ENCODE data around the gene PLEKHA1. TPM values are rescaled to one million over a fixed set of nuclear protein-coding genes. Genes with fewer than 3 reads are reported as not detected.

PLEKHA1 gene
- total and polyA plus RNA-seq, 2 donors (not counting 1 experiment from before 2014, with no cell fraction given): 9.0 to 34.0 TPM

GRCh38 chr10:122445469-122445868 is 71.0 kb downstream of the PLEKHA1 start:
- no peaks in the 10 kb centered on the region for H3K79me2 ChIP-seq (ENCODE audit: control insufficient read depth, insufficient read depth, low read length)
- Mint-ChIP-seq H3K27ac (no peak overlapping the region), H3K4me1 (no peaks in the 10 kb centered on the region), H3K9me3 (ENCODE audit: insufficient read depth) (peaks cover under 1% of the 10 kb centered on the region), H3K4me3 (no peak overlapping the region), H3K27me3 (peaks cover 34% of the 10 kb centered on the region)
- intact Hi-C loops (cut with micrococcal nuclease): no loop called here
- no peak overlapping the region for H3K4me3 ChIP-seq (ENCODE audit: control extremely low read depth in 1 of 5, extremely low read depth in 1 of 5, insufficient read depth in 1 of 5, low read depth in 2 of 5, low read length in 4 of 5)
- ChIA-PET POLR2A (no interaction called here), CTCF (no interaction called here)
- no peak overlapping the region for H2AFZ ChIP-seq (ENCODE audit: insufficient read depth, low read depth, low read length, poor library complexity, severe bottlenecking)
- no peaks in the 10 kb centered on the region for H3K36me3 ChIP-seq (replicated peaks in 1 of 2; ENCODE audit: control extremely low read depth in 1 of 2, control insufficient read depth in 1 of 2, extremely low read depth in 1 of 2, insufficient read depth in 2 of 2, low read length in 1 of 2)
- TF ChIP-seq, protein P1, sequence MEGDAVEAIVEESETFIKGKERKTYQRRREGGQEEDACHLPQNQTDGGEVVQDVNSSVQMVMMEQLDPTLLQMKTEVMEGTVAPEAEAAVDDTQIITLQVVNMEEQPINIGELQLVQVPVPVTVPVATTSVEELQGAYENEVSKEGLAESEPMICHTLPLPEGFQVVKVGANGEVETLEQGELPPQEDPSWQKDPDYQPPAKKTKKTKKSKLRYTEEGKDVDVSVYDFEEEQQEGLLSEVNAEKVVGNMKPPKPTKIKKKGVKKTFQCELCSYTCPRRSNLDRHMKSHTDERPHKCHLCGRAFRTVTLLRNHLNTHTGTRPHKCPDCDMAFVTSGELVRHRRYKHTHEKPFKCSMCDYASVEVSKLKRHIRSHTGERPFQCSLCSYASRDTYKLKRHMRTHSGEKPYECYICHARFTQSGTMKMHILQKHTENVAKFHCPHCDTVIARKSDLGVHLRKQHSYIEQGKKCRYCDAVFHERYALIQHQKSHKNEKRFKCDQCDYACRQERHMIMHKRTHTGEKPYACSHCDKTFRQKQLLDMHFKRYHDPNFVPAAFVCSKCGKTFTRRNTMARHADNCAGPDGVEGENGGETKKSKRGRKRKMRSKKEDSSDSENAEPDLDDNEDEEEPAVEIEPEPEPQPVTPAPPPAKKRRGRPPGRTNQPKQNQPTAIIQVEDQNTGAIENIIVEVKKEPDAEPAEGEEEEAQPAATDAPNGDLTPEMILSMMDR (IDR thresholded peaks at IDR 0.05): no peak
- no peak for TF ChIP-seq EZH2 (IDR thresholded peaks at IDR 0.05; ENCODE audit: borderline replicate concordance, insufficient read depth, low read depth, low read length, poor library complexity, severe bottlenecking)
- no peak for ATAC-seq (ENCODE audit: low read depth)
- no peak for DNase-seq
- no peaks in the 10 kb centered on the region for H3K4me1 ChIP-seq (ENCODE audit: control insufficient read depth in 2 of 2, insufficient read depth in 2 of 2, low read length in 2 of 2)
- peaks cover 0 to 1% (median 0%) of the 10 kb centered on the region in 3 donors for H3K9me3 ChIP-seq (ENCODE audit: control extremely low read depth in 1 of 3, control insufficient read depth in 2 of 3, insufficient read depth in 1 of 3, low read length in 2 of 3)
- H3K27me3 ChIP-seq (replicated peaks in 1 of 4; ENCODE audit: control extremely low read depth in 1 of 4, control insufficient read depth in 3 of 4, insufficient read depth in 4 of 4, low read length in 3 of 4): peaks cover 0 to 5% (median 0%) of the 10 kb centered on the region in 4 experiments
- no peak overlapping the region for H3K4me2 ChIP-seq (replicated peaks; ENCODE audit: low read depth, low read length, poor library complexity, severe bottlenecking)
- H4K20me1 ChIP-seq (ENCODE audit: control insufficient read depth, insufficient read depth, low read length, poor library complexity, severe bottlenecking): no peaks in the 10 kb centered on the region
- no peak overlapping the region for H3K9ac ChIP-seq (ENCODE audit: low read length)
- H3K27ac ChIP-seq (ENCODE audit: low read length in 2 of 2): no peak overlapping the region
- WGBS (ENCODE audit: insufficient coverage): no CpG with 5 or more reads among the region's 1 CpG

DNA sequence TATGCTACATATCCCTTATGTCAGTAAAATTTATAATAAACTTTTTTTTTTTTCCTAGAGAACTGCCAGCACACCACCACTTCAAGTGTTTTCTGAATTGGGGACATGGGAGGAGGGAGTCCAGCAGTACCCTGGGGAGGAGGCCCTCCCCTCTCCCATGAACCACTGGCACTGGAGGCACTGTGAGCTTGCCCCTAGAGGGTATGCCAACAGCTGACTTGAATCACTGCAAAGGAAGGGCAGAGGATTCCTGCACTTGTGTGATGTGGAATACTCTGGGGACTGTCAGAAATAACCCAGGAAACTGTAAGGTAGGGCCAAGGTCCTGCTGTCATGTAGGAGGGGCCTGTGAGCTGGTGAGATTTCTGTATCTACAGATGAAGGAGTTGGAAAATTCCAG is 71.4 kb downstream of the PLEKHA1 start:
- H3K9me3 Mint-ChIP-seq (ENCODE audit: insufficient read depth): no peaks in the 10 kb centered on the region
- POLR2A ChIA-PET: no interaction called here

More for the DNA sequence above, 71.4 kb downstream of the PLEKHA1 start:
- H3K9ac ChIP-seq (ENCODE audit: low read length): no peak overlapping the region
- Mint-ChIP-seq H3K27ac (no peak overlapping the region), H3K4me3 (no peak overlapping the region), H3K4me1 (no peaks in the 10 kb centered on the region), H3K27me3 (peaks cover 38% of the 10 kb centered on the region)
- intact Hi-C loops (cut with micrococcal nuclease): no loop called here
- no peak overlapping the region for H2AFZ ChIP-seq (ENCODE audit: insufficient read depth, low read depth, low read length, poor library complexity, severe bottlenecking)
- H3K36me3 ChIP-seq (replicated peaks in 1 of 2; ENCODE audit: control extremely low read depth in 1 of 2, control insufficient read depth in 1 of 2, extremely low read depth in 1 of 2, insufficient read depth in 2 of 2, low read length in 1 of 2): no peaks in the 10 kb centered on the region
- no peak for TF ChIP-seq EZH2 (IDR thresholded peaks at IDR 0.05; ENCODE audit: borderline replicate concordance, insufficient read depth, low read depth, low read length, poor library complexity, severe bottlenecking)
- H4K20me1 ChIP-seq (ENCODE audit: control insufficient read depth, insufficient read depth, low read length, poor library complexity, severe bottlenecking): no peaks in the 10 kb centered on the region
- CTCF ChIA-PET: interaction anchor here (0.7 kb wide), 1 partner anchor 11 kb away, joined by 3 read pairs; no protein-coding TSS in a partner anchor
- H3K4me2 ChIP-seq (replicated peaks; ENCODE audit: low read depth, low read length, poor library complexity, severe bottlenecking): no peak overlapping the region
- no peak overlapping the region for H3K27ac ChIP-seq (ENCODE audit: low read length in 2 of 2)
- no peaks in the 10 kb centered on the region for H3K4me1 ChIP-seq (ENCODE audit: control insufficient read depth in 2 of 2, insufficient read depth in 2 of 2, low read length in 2 of 2)
- ATAC-seq (ENCODE audit: low read depth) (no peak), DNase-seq (no peak)
- H3K9me3 ChIP-seq (ENCODE audit: control extremely low read depth in 1 of 3, control insufficient read depth in 2 of 3, insufficient read depth in 1 of 3, low read length in 2 of 3): peaks cover 0 to 1% (median 0%) of the 10 kb centered on the region in 3 donors
- no peak overlapping the region for H3K4me3 ChIP-seq (ENCODE audit: control extremely low read depth in 1 of 5, extremely low read depth in 1 of 5, insufficient read depth in 1 of 5, low read depth in 2 of 5, low read length in 4 of 5)
- peaks cover 0 to 5% (median 0%) of the 10 kb centered on the region in 4 experiments for H3K27me3 ChIP-seq (replicated peaks in 1 of 4; ENCODE audit: control extremely low read depth in 1 of 4, control insufficient read depth in 3 of 4, insufficient read depth in 4 of 4, low read length in 3 of 4)
- H3K79me2 ChIP-seq (ENCODE audit: control insufficient read depth, insufficient read depth, low read length): no peaks in the 10 kb centered on the region

Measured in B cell (primary cell).